GM18519 (cell line): ENCODE results near the gene C12orf50.
"Not testable (repeated sequence)": the region's sequence is repeated elsewhere in the genome, so short reads cannot be mapped to it uniquely, and the experiment has no call there.

Source experiments
- ATAC-seq: cut with Tn5 transposase; IDR thresholded peaks from one replicate; pipeline ENCODE4 v1.9.1; 2021; ENCODE audit warnings: mild to moderate bottlenecking, moderate library complexity; ENCODE audit not compliant: unreplicated experiment, low FRiP score

C12orf50 gene

DNA sequence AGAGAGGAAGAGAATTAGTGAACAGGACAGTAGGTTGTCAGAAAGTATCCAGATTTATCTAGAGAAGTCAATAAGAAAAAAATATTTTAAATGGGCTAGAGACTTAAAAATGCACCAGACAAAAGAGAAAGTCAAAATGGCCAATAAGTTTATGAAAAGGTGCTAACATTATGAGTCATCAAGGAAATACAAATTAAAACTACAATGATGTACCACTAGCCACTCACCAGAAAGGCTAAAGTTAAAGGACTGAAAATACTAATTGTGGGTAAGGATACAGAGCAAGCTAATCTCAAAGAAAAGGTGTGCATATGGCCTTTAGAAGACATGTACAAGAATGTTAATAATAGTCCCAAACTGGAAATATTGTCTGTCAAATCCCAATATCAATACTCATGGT is 37.7 kb downstream of the C12orf50 start:
- ATAC-seq, result no peak

- no peak for ATAC-seq
Measured at GRCh38 chr12:87988534-87988933, 40.7 kb downstream of the C12orf50 start.

DNA sequence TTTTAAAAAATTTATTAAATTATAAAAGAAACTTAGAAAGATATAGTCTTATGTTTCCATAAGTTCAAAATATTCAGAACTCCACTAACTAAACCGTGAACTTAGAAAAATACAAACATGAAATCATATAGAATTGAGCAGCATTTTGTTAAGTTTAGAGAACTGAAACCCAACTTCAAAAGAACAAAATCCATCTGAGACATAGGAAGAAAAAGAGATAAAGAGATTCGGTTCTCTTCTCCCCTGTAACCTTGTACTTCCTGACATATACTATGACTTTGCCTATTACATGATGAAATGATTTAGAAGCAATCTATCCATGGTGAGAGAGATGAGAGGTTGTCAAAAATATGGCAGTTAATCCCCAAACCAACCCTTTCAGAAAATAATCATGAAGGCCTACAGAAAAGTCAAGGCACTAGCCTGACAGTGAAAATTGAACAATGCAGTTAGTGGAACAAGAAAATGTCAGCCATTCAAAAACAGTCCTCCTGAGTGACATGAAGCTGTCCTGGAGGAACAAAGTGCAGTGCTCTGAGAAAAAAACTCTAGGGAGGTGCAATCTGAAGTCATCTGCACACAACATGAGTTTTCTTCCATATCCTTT is 44.0 kb downstream of the C12orf50 start:
- no peak for ATAC-seq

DNA sequence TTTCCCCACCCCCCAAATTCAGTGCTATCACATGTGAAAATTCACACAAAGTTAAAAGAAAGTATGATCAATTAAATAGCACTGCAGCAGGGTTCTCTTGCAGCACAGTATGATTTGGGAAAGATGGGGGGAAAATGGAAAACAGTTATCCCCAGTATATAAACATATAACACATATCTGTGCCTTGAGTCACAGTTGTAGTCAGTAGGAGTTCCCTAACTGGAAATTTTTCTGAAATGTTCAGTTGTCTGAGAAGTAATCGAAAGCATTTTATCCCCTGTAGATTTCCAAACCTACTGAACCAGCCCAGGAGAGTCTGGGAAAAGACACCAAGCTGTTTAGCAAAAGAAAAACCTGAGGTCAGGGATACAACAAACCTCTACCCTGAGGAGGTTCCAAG is 47.0 kb downstream of the C12orf50 start:
- ATAC-seq, result no peak

- ATAC-seq, result no peak
Measured at GRCh38 chr12:87981495-87981894, 47.7 kb downstream of the C12orf50 start.

DNA sequence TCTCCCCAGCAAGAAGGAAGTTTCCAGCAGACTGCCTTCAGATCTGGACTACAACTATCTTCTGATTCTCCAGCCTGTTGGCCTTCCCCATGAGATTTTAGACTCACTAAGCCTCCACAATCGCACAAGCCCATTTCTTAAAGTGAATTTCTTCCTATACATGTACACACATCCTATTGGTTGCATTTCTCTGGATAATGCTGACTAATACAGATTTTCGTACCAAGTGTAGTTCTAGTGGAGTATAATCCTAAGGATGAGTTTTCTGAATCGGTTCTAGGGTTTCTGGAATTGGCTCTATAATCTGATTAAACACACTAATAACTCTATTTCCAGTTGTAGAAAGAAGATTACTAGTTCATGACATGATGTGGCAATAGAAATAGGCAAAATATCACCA is 53.3 kb downstream of the C12orf50 start:
- ATAC-seq, result no peak

DNA sequence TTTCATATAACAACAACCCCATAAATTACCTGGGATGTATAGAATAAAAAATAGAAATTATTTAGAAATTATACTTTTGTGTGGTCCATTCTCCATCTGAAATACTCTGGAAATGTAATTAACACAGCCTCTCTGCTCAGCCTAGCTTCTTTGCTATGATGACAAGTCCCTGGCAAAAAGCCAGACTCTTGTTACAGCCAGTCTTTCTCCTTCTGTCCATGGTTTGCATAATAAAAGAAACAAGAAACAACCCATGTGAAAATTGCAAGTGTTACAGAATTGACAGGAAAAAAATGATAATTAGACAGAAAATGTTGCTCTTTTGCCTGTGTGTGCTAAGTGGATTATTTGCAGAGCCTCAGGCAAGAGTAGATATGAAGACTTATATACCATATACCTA is 61.3 kb downstream of the C12orf50 start:
- no peak for ATAC-seq

- no peak for ATAC-seq
Measured at GRCh38 chr12:87960566-87960965, 68.6 kb downstream of the C12orf50 start.

DNA sequence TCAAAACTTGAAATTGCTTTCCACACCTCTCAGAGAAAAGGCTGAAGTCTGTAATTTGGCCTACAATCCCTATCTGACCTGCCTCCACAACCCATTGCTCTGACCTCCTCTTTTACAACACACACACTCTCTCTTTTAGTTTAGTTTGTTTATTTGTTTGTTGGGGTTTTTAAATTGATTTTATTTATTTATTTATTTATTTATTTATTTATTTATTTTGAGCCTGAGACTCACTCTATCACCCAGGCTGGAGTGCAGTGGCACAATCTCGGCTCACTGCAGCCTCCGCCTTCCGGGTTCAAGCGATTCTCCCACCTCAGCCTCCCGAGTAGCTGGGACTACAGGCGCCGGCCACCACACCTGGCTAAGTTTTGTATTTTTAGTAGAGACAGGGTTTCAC is 75.2 kb downstream of the C12orf50 start:
- not testable (repeated sequence) for ATAC-seq

DNA sequence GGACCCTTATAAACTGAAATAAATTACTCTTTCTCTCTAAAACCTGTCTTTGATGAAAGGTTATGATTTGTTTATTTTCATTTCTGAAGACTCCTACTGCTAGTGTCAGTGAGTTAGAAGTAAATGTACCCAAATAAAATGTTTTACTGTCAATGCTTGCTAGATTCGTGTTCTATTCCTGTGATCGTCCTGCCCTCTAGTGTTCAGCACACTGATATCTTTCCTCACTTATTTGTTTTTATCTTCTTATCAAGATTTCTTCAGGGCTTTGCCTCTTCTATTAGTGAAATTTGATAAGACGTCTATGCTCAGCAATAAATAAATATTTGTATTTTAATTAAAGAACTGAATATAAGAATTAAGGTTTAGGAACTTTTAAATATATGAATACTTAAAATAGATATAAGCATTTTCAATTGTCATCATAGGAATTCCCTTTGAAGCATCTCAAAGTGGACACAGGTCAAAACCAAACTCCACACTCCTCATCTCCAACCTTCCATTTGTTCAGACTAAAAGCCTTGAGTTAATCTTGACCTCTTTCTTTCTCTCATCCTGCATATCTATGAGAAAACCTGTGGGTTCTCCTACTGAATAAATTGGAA is 75.8 kb downstream of the C12orf50 start:
- ATAC-seq, result no peak

DNA sequence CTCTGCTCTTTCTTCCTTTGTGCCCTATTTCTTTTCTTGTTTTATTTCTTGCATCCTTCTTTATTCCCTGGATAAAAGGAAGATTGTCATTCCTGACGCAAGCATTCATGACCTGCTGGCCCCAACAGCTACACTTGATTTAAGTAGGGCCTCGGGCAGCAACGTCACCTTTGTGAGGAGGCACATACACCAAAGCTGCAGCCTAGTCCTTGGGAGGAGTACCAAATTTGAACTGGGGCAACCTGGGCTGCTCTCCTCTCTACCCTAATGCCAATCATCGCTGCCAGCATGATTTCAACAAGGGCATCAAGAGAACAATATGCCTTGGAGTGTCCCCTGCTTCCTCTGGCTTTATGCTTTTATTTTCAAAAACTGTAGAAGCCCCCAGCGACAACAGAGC is 76.4 kb downstream of the C12orf50 start:
- ATAC-seq, result no peak

- no peak for ATAC-seq
Measured at GRCh38 chr12:87952223-87952622, 77.0 kb downstream of the C12orf50 start.

- no peak for ATAC-seq
Measured at GRCh38 chr12:87943762-87944161, 85.4 kb downstream of the C12orf50 start.

DNA sequence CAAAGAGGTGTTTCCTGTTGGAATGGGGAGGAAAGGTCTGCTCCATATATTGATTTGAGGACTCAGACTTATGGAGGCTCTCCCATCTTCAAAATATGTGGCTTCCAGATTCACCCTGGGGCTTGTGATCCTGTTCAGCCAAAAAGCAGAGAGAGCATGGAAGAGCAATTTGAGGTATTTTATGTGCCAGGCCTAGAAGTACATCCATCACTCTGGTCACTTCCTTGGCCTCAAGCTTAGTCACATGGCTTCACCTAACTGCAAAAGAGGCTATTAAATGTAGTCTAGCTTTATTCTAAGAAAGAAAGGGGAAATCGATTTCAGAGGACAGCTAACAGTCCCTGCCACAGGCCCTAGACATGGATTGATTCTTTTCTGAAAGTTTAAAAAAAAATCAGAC is 86.2 kb downstream of the C12orf50 start:
- no peak for ATAC-seq

DNA sequence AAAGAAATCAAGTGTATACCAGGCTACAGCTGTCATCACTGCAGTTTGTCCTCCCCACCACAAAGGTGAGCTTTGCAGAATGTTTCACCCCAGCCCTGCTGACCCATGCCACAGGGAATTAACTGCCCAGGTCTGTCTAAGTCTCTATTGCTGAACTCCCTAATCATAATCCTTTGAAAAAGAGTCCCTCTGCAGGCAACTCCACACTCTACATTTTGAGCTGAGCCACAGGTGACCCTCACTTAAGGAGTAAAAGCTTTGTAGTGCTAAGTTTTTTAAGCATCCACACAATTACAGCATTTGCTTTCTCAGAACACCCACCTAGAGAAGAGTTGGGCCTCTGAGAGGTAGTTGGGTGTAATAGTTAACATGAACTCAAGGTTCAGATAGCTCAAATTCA is 90.0 kb downstream of the C12orf50 start:
- ATAC-seq, result no peak

- no peak for ATAC-seq
Measured at GRCh38 chr12:87935216-87935615, 94.0 kb downstream of the C12orf50 start.

DNA sequence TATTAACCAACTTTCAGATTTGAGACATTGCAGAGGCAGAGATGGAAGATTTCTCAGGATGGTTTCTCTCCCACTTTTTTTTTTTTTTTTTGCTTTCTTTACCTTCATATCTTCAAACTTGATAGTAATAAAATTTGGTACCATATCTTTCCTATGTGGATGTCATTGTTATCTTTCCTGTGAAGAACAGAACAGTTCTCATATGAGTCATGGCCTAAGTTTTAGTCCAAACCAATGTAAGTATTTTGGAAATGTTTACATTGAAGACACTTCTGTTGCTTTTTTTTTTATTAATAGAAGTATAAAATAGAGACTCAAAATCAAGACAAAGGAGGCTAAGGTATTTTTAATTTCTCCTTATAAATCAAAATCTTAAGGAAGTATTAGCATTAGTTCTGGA is 95.2 kb downstream of the C12orf50 start:
- ATAC-seq, result no peak

DNA sequence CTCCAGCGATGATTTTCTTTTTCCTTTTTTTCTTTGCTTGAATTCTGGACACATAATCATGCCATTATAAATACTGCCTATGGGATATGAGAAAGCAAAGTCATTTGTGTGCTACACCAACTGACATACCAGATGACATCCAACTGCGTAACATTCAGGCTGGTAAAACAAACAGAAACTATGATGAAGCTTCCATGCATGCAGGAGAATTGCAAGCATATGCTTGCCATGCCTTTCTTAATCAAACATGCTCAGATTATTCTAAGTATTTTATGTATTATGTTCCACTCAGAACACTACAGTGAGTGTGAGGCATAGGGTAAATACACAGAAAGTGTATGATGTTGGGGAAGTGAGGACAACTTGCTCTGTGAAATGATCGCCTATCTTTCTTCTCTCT is 97.4 kb downstream of the C12orf50 start:
- no peak for ATAC-seq

GRCh38 chr12:87930627-87931026 is 98.6 kb downstream of the C12orf50 start:
- no peak for ATAC-seq
